Jurkat, Clone E6-1 (cell line): ENCODE measurements around the gene EIF3B. TPM values are rescaled to one million over a fixed set of nuclear protein-coding genes. Genes with fewer than 3 reads are reported as not detected.
"Not testable (repeated sequence)": the region's sequence is repeated elsewhere in the genome, so short reads cannot be mapped to it uniquely, and the experiment has no call there.

Experiments used
- DNase-seq: peaks from one replicate; pipeline ENCODE4 v3.0.0-alpha.2; 2011; ENCODE audit warnings: low read depth, low spot score
- H3K4me3 ChIP-seq: 2 replicates; pipeline ENCODE4 v1.5.1; 2011; ENCODE audit warnings: mild to moderate bottlenecking, low read length, control low read depth, moderate library complexity
- polyA plus RNA-seq: library from polyadenylated mRNA; unstranded; fragments of >200 nt; gene quantifications from one replicate; pipeline ENCODE4 v1.2.1, GENCODE V29; 2012; ENCODE audit warnings: missing spikeins; ENCODE audit not compliant: insufficient read length, insufficient read depth

EIF3B gene
- 328 TPM for polyA plus RNA-seq

DNA sequence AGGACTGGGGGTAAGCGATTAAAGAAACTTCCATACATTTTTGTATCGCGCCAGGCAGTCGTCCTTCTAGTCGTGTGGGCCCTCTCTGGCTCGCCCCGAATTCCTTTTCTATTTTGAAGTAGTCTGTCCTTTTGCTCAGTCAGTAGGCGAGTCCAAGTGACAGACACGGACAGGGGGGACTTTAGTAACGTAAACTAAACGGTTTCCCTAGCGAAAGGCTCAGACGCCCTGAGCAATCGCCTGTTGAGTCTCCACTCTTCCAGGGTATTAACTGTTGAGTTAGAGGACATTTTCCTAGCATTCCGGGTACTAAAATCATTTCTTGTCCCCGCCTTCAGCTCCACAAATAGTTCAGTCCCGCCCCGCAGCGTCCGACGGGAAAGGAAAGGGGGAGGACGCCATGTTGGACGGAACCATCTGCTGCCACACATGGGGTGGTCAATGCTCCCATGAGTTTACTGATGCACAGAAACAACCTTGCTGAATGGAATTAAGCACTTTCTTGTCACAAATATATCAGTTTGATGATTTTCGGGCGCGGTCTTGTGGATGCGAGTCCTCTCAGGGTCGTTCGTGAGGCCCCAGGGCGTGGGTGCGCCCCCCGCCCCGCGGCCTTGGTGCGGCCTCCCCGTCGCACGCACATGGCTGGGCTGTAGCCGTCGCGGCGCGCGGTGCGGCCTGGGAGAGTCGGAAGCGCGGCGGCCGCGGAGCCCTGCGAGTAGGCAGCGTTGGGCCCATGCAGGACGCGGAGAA, at the start of gene EIF3B:
TSS of gene EIF3B (plus strand) at position 642 of the 753 bp plus-strand sequence. CDS start at position 737, 95 bp downstream.
- DNase-seq, result peak; percentile 94
- peak within 1 kb of the TSS; percentile 94 for H3K4me3 ChIP-seq

DNA sequence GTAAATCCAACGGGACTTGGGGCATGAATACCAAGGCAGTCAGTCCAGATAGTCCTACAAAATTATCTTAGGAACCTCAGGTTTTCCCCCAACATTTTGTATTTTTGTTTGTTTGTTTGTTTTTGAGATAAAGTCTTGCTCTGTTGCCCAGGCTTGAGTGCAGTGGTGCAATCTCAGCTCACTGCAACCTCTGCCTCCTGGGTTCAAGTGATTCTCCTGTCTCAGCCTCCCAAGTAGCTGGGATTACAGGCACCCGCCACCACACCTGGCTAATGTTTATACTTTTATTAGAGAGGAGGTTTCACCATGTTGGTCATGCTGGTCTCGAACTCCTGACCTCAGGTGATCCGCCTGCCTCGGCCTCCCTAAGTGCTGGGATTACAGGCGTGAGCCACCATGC, 49.4 kb upstream of the EIF3B start:
- H3K4me3 ChIP-seq, DNase-seq: not testable (repeated sequence)

DNA sequence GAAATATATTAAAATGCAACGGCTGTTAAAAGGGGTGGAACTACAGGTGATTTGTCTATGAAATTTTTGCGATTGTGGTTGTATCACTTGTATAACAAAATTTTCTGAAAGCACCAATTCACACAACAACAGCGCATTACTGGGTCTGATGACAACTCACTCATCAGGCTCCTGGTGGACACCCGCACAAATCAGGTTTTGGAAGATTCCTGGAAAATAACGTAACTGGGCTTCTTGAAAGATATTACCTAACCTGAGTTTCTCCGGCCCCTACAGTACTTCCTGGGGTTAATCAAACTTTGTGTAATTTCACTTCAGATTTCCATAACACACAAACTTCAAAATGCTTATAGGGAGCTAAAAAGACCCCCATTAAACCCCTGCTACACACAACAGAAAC, 47.9 kb upstream of the EIF3B start:
- no peak overlapping the region for H3K4me3 ChIP-seq
- no peak for DNase-seq

DNA sequence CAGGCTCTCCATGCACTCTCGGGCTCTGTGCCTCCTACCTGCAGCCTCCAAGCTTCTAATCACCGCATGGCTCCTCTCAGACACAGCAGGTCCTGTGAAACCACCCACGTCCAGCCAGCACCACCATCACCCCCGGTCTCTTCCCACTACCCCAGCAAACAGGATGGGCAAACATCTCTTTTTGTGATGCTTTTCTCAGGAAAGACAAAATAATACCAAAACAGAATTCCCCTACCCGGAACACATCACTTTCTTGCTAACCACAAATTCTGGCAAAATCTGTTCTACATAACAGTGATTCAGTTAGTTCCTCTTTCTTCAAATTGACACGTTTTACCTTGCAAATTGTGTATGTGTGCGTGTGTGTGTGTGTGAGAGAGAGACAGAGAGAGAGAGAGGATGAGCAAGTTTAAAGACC, 46.9 kb upstream of the EIF3B start:
- DNase-seq, result no peak
- no peak overlapping the region for H3K4me3 ChIP-seq

DNA sequence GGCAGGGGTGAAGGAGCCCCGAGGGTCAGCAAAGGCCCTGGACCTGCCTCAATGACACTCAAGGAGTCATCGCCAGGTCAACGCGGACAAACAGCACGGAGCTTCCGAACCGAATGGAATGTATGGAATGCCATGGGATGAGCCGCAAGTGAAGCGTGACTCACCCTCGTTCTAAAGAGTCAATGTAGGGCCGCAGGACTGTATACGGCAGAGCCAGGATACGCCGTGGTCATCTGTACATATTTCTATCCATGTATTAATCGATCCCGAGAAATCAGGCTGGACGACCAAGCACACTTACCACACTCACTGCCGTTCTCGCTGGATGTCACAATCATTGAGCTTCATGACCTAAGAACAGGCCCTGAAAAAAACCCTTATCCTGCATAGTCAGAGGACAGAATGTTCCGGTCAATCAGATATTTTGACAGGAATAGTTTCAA, 44.7 kb upstream of the EIF3B start:
- H3K4me3 ChIP-seq, result no peak overlapping the region
- DNase-seq, result no peak

DNA sequence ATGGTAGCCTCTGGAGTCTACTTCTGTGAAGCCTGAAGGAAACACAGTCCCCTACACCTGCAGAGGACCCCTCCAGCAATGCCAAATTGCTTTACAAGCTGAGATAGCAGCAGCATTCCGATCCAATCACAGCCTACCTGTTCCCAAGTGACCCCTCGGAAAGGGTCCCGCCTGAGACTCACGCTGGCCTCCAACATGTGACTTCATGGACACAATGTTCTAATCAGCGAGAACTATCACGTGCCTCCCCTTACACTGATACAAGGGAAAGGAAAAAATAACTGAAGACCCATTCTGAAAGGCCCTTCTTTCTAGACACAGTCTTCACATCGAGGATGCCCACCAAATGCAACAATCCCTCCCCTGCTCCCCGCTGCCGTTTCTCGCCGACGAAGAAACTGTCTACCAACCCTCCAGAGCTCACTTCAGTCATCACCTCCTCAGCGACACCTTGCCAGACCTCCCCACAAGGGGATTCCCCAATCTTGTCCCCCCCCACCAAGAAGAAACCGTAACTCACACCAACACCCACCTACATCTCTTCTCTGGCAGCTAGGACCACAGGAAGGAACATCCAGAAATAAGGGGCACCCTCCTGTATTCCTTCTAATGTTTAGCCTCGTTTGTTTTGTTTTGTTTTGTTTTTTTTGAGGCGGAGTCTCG, 42.2 kb upstream of the EIF3B start:
- no peak for DNase-seq
- H3K4me3 ChIP-seq, result no peak overlapping the region

DNA sequence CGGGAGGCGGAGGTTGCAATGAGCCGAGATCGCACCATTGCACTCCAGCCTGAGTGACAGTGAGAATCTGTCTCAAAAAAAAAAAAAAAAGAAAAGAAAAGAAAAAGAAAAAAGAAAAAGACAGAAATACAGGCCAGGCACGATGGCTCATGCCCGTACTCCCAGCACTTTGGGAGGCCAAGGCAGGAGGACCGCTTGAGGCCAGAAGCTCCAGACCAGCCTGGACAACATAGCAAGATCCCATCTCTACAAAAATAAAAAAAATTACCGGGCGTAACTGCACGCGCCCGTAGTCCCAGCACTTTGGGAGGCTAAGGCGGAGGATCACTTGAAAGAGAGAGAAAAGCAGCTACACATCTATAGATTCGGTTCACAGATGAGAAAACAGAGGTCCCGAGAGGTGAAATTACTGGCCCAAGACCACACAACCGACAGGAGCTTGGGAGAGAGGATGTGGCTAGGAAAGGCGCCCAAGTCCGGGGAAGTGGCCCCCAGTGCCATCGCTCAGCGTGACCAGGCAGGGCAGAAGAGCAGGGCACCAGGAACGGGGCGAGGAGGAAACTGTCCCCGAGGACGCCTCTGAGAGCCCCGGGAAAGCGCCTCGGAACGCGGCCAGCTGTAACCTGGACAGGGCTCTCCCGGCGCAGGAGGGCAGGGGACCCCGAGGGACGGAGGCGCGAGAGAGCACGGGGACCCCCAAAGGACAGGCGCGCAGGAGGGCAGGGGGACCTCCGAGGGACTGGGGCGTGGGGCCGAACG, 41.0 kb upstream of the EIF3B start:
- peak overlapping the region; percentile 76 for H3K4me3 ChIP-seq
- no peak for DNase-seq

DNA sequence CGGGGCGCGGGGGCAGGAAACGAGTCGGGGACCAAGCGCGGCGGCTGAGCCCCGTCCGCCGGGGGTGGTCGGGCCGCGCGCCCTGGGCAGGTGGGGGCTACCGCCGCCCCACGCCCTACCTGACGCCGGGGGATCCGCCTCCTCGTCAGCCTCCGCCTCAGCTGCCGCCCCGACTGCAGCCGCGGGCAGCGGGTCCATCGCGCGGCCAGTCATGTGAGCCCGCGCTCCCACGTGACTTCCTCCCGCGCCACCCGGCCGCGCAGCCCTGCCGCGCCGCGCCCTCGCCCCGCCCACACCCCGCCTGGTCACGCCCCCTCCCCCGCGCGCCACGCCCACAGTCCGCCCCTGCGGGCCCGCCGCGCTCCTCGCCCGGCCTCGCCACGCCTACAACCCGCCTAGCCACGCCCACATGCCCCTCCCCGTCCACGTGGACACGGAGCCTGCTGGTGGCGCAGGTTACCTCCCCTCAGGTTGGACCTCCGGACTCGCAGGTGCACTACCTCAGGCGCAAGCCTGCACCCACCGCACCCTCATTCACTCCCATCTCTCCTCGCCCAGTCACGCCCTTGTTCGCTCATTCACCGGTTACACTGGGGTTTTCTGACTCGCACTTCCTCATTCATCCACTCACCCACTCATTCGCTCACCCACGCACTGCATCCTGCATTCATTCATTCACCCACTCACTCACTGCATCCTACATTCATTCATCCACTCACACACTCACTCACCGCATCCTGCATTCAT, 40.2 kb upstream of the EIF3B start, which contains the start of gene SNX8:
TSS of gene SNX8 (minus strand) at position 233 of the 747 bp plus-strand sequence. CDS start at position 213, 20 bp downstream.
- H3K4me3 ChIP-seq, result peak within 1 kb of the TSS; percentile 76
- peak; percentile 69 for DNase-seq

DNA sequence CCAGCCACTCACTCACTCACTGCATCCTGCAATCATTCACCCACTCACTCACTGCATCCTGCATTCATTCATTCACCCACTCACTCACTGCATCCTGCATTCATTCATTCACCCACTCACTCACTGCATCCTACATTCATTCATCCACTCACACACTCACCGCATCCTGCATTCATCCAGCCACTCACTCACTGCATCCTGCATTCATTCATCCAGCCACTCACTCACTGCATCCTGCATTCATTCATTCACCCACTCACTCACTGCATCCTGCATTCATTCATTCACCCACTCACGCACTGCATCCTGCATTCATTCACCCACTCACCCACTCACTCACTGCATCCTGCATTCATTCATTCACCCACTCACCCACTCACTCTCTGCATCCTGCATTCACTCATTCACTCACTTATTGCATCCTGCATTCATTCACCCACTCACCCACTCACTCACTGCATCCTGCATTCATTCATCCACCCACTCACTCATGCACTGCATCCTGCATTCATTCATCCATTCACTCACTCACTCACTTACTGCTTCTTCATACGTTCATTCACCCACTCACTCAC, 39.6 kb upstream of the EIF3B start:
- H3K4me3 ChIP-seq, result peak overlapping the region; percentile 53
- not testable (repeated sequence) for DNase-seq

DNA sequence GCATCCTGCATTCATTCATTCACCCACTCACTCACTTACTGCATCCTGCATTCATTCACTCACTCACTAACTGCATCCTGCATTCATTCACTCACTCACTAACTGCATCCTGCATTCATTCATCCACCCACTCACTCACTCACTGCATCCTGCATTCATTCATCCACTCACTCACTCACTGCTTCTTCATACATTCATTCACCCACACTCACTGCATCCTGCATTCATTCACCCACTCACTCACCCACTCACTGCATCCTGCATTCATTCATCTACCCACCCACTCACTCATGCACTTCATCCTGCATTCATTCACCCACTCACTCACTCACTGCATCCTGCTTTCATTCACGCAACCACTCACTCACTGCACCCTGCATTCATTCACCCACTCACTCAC, 38.8 kb upstream of the EIF3B start:
- DNase-seq, result no peak

DNA sequence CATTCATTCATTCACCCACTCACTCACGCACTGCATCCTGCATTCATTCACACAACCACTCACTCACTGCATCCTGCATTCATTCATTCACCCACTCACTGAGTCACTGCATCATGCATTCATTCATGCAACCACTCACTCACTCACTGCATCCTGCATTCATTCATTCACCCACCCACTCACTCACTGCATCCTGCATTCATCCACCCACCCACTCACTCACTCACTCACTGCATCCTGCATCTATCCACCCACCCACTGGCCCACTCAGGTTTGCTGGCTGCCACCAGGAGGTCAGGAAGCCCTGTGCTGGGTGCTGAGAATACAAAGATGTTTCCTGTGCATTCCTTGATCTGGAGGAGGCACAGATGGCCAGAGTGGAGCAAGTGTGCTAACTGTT, 38.0 kb upstream of the EIF3B start:
- no peak overlapping the region for H3K4me3 ChIP-seq
- DNase-seq, result no peak

More for the DNA sequence above, 38.8 kb upstream of the EIF3B start:
- H3K4me3 ChIP-seq, result no peak overlapping the region

DNA sequence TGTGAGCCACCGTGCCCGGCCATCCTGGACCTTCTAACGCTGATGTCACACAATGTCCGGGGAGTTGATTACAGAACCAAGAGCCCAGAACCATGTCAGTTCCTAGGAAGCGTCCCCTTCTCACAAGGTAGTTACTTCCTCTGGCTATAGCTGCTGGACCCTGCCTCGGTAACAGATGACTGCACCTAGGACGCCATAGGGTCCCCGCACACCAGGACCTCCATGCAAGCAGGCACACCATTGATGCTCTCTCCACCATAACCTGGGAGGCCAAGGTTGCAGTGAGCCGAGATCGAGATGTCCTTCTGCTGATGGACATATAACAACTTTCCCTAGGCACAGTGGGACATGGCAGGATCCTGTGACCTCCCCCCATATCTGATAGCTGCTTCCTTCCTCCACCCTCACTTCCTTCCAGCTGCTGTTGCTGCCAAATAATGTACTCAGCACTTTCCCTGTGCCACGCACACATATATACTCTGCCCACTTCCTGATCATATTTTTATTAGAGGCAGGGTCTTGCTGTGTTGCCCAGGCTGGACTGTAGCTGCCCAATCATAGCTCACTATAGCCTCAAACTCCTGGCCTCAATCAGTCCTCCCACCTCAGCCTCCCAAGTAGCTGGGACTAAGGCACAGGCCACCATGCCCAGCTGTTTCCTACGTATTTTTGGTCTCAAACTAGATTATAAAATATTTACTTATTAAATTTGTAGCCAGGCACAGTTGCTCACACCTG, 36.9 kb upstream of the EIF3B start:
- H3K4me3 ChIP-seq, result no peak overlapping the region
- DNase-seq, result no peak

DNA sequence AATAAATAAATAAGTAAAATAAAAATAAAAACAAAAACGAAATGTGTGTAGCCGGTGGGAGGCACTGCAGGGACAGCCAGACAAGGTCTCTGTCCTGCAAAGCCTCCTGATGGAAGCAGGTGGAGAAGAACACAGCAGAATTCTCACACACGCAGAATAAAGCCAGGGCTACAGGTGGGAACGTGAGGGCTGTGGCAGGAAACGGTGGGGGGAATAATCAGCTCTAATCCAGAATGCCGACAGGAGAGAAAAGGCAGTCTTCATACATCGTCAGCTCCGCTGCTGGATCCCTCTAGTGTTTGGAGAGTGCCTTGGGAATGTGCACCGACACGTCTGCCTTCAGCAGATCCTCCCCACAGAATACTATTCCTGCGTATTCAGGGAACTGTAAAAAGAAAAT, 33.6 kb upstream of the EIF3B start:
- H3K4me3 ChIP-seq, result no peak overlapping the region
- no peak for DNase-seq

DNA sequence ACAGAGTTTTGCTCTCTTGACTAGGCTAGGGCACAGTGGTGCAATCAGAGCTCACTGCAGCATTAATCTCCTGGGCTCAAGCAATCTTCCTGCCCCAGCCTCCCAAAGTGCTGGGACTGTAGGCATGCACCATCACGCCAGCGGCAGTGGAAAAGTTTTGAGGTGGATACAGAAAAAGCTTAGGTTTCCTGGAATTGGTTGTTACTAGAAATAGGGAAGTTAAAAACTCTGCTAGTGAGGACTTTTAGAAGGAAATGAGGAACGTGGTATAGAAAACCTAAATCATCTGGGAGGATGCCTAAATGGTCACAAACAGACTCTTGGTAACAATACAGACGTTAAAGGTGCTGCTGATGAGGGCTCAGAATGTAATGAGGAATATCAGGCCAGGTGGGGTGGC, 29.5 kb upstream of the EIF3B start:
- DNase-seq, result no peak

DNA sequence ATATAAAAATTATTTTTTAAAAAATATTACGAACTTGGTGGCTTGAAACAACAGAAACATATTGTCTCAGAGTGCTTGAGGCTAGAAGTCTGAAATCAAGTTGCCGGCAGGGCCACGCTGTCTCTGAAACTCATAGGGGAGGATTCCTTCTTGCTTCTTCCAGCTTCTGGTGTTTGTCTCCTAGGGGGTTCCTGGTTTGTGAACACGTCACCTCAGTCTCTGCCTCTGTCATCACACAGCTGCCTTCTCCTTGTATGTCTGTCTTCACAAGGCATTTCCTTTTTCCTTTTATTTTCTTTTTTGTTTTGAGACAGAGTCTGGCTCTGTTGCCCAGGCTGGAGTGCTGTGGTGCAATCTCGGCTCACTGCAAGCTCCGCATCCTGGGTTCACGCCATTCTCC, 27.7 kb upstream of the EIF3B start:
- no peak overlapping the region for H3K4me3 ChIP-seq
- DNase-seq, result no peak

More for the DNA sequence above, 29.5 kb upstream of the EIF3B start:
- no peak overlapping the region for H3K4me3 ChIP-seq

DNA sequence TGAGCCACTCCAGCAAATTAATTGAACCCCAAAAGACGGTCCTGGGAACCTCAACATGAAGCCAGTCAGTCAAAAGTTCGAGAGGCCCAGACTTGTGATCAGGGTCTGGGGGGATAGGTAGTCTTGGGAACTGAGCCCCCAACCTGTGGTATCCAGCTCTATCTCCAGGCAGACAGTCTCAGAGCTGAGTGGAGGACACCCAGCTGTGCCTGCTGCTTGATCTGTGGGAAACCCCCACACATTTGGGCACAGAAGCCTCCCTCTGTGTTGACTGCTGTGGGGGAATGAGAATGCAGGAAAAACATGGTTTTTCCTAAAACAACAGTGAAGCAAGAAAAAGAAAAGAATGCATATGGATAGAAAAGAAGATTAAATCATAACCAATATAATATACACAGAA, 24.1 kb upstream of the EIF3B start:
- no peak overlapping the region for H3K4me3 ChIP-seq
- DNase-seq, result no peak

DNA sequence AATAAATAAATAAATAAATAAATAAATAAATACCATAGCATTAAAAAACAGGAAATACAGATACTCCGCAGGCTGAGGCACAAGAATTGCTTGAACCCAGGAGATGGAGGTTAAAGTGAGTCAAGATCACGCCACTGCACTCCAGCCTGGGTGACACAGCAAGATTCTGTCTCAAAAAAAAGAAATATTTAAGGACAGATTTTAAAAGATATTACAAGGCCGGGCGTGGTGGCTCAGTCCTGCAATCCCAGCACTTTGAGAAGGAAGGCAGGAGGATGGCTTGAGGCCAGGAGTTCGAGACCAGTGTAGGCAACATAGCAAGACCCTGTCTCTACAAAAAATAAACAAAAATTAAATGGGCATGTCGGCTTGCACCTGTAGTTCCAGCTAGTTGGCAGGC, 22.9 kb upstream of the EIF3B start:
- H3K4me3 ChIP-seq, result no peak overlapping the region
- no peak for DNase-seq

DNA sequence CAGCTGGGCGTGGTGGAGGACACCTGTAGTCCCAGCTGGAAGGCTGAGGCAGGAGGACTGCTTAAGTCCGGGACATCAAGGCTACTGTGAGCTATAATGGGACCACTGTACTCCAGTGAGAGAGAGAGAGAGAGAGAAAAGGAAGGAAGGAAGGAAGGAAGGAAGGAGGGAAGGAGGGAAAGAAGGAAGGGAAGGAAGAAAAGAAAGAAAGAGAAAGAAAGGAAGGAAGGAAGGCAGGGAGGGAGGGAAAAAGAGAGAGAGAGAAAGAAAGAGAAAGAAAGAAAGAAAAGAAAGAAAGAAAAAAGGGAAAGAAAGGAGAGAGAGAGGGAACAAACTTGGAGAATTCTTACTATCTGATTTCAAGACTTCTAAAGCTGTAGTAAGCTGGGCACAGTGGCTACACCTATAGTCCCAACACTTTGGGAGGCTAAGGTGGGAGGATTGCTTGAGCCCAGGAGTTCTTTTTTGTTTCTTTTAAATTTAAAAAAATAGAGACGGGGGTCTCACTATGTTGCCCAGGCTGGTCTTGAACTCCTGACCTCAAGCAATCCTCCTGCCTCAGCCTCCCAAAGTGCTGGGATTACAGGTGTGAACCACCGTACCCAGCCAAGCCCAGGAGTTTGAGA, 21.9 kb upstream of the EIF3B start:
- DNase-seq, H3K4me3 ChIP-seq: not testable (repeated sequence)
